ENCODE results near the gene UBE2O.

Gene UBE2O

DNA sequence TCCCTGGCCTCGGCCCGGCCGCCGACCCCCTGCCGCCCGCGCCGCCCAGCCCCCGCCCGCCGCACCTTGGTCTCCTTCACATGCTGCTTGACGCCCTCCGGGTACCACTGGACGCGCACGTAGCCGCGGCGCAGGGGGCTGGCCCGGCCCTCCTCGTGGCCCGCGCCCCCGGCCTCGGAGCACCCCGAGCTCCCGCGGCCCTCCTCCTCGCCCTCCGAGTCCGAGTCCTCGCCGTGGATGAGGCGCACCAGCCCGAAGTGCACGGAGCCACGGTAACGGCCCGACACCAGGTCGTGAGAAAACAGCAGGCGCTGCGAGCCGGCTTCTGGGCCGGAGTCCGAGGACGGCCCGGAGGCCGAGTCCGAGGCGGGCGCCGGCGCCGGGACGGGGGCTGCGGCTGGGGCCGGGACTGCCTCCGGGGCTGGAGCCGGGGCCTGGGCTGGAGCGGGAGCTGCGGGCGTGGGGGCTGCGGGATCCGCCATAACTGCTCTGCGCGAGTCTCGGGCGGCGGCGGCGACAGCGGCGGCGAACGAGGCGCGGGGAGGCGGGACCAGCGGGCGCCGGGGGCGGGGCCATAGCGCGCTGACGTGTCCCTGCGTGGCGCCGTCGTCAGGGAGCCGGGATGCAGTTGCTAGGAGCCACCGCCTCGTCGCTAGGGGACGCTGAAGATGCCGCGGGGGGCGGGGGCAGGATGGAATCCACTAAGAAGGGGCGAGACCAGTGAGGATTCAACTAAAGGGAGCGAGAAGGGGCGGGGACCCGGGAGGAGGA, at the start of gene UBE2O:
Gene UBE2O, minus strand, starts transcription at position 493 of the 771 bp plus-strand sequence. Its CDS starts 11 bp downstream, at position 482.
- DNase-seq: peak; percentile 57 to 85

DNA sequence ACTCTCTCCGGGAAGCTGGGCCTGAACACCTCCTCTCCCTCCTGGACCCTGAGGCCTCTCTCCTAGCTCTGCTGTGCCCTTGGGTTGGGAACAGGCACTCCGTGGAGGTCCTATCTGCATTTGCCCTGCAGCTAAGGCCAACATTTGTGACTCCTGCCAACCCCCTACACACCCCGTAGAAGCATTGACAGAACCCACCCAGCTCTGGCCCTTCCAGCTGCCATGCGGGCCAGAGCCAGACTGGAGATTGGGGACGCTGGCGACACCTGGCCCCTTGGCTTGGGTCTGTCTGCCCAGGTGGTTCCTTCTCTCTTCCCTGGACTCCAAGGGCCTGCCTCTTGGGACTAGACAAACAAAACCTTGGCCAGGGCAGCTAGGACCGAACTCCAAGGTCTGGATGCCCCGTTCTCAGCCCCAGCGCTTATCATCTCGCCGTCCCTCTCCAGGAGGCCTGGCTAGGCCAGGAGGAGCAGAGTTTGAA, 48.9 kb upstream of the UBE2O start:
- no peak for DNase-seq

DNA sequence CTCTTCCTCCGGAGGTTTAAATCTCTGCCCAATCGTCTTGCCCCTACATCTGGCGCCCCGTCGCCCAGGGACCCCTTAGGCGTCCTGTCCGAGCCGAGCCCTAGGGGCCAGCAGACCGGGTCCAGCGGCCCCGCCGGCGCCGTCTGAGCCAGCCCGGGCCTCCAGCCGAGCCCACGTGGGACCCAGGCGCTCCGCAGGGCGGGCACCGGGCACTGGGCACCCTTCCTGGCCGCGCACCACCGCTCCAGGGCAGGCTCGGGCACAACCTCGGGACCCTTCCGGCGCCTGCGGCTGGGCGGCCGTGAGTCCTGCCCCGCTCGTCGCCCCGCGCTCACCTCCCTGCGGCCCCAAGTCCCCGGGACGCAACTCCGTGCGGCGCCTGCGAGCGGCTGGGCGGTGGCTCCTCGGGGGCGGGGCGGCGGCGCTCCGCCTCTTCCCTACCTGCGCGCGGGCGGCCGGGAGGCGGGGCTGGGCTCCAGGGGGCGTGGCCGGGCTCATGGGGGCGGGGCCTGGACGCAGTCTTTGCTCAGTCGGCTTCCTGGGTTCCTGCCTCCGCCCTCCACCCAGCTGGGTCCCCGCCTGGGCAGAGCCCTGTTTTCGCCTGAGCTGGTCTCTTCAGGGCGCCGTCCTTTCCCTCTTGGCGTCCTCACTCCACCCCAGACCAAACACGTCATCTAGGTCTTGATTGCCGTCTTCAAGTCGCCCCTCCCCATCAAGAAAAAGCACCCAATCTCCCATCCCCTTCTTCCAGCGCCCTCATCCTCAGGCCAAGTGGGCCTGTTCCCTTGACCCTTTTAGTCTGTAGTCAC, 48.3 kb upstream of the UBE2O start, which contains the start of gene RHBDF2:
Gene RHBDF2, minus strand, starts transcription at position 406 of the 809 bp plus-strand sequence. CDS start 19,899 bp downstream, outside the sequence.
- peak in 1 of 2 experiments; percentile 68 for DNase-seq

DNA sequence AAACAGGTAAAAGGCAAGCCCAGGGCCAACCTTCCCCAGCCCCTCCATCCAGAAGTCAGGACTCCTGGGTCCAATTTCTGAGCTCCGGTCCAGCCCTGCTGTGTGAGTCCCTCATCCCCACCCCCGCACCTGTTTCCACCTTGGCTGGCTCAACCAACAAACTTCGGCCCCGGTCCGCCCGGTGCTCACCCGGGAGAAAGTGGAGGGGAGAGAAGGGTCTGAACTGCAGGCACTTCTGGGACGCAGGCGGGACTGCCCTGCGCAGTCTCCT, 47.7 kb upstream of the UBE2O start:
- DNase-seq: no peak

DNA sequence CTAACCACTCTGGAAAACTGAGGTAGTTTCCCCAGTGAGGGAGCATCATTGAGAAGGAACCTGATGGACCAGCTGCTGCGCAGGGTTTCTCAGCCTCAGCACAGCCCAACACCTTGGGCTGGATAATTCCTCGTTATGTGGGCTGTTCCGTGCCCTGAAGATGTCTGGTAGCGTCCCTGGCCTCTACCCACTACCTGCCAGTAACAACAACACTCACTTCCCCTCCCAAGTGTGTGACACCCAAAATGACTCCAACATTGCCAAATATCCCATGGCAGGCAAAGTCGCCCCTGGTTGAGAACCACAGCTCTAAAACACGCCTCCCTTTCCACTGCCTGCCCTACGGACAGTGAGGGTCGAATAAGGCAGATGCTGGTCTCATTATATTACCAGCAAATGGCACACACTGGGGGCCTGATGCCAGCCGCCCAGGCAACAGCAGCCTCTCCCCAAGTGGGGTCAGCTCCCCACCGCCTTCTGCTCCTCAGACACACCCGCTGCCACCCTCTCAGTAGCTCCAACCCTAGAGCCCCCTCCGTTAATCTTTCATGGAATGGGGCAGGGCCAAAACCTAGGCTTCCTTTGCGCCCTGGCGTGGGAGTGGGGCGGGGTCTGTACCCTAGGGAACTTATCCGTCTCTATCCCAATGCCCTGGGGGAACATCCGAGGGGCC, 47.3 kb upstream of the UBE2O start:
- no peak for DNase-seq

DNA sequence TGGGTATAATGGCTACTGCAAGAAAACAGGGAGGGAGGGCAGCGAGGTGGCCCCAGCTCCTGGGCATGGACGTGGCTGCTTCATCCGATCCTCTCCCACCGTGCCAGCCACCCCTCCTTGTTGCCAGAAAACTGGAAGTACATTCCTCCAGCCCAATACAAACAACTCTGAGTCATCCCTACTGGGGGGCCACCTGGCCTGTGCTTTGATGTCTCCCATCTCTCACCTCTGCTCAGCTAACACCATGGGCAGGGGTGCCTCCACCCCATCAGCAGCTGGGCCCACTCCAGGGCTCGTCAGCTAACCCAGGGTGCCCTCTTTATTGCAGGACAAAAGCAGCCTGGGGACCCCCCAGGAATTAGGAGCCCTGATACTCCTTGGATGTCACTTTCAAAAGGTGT, 46.3 kb upstream of the UBE2O start:
- DNase-seq: no peak

DNA sequence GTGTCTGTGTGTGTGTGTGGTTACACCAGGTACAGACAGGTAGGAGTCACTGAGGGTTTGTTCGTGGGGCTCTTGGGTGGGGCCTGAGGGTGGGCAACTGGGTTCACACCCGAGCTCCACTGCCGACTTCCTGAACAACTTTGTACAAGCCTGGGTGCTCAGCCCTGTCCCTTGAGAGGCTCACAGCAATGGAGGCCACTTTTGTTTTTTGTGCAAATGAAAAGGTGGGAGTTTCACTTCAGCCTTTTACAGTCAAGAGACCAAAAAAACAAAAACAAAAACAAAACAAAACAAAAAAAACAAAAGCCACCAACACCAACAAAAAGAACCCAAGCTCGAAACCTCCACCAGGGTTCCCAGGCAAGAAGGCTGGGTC, 45.9 kb upstream of the UBE2O start:
- no peak for DNase-seq

DNA sequence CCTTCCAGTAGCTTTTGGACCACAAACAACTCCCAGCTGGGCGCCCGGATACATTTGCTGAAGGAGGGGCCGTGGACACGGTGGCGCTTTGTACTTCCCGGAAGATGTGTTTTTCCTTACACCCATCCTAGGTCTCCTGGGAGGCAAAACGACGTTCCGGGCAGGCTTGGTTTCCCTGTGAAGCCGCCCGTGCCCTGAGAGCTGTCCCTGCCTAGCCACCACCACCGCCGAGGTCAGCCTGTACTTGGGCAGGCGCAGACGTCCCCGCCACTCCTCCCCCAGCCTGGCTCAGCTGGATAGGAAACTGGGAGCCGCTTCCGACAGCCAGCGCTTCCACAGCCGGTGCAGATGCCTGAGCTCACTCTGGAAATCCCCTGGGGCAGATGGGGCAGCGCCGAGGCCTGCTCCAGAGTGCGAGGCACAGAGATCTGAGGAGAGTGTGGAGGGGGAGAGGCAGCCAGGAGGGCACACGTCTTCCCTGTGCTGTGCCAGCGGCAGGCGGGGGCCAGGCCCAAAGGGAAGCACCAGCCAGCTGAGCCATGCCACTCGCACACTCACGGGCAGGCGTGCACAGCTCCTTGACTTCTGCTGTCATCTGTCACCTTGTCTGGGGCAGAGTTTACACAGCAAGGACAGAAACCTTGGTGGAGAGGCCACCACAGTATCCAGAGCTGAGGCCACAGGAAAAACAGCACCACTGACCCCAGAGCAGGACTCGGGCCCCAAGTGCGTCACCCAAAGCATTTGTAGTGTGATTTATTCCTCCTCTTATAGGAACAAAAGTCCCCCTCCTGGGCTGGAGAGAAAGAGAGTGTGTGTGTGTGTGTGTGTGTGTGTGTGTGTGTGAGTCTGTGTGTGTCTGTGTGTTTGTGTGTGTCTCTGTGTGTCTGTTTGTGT, 45.3 kb upstream of the UBE2O start:
- peak in 1 of 2 experiments; percentile 41 for DNase-seq

DNA sequence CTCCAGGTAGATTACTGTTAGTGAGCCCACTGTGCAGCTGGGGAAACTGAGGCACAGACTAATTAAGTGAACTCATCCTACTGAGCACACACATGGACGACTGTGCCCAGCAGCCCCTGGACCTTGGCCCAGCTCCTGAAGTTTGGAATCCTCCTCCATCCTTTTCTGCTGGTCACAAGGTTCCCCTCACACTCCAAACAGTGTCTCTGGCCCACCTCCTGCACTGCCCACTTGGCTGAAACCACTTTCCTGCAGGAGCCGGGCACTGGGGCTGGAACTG, 44.7 kb upstream of the UBE2O start:
- DNase-seq: no peak

DNA sequence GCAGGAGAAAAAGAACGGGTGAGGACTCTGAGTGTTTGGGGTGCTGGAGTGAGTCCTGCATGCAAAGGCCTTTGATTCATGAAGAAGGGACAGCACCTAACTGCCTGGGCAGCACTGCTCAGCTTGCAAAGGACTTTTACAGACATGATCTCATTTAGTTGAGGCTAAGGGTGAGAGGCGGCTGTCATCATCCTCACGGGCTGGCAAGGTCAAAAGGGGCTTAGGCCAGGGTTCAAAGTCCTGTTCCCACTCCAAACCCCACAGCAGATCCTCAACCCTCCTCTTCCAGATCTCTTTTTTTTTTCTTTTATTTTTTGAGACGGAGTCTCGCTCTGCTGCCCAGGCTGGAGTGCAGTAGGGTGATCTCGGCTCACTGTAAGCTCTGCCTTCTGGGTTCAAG, 43.5 kb upstream of the UBE2O start:
- no peak for DNase-seq

DNA sequence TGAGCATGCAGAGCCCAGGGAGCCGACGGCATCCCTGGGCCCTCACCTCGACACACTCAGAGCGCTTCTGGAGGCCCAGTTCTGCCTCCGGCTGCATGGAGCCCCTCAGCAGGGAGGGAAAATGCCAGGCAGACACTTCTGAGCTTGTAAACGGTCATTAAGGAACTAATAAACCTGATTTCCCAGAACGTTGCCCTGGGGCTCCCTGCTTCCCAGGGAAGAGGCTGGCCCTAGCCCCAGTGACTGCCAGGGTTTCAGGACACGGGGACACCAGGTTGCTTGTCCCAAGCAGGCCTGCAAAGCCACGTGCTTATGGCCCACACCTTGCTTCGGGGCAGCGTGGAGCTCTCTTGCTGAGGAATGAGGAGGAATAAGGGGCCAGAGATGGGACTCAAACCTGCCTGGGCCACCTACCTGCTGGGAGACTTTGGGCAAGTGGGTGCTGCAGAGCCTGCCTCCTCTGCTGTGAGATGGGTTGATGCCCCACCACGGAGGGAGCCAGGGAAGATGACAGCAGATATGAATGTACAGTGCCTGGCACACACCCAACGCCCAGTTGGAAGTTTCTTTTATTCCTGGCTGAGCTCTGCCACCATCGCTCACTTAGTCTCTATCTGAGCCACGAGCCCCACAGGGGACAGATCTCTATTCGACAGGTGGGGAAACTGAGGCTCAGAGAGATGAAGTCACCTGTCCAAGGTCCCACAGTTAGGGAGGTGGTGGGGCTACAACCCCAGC, 42.9 kb upstream of the UBE2O start:
- DNase-seq: no peak

DNA sequence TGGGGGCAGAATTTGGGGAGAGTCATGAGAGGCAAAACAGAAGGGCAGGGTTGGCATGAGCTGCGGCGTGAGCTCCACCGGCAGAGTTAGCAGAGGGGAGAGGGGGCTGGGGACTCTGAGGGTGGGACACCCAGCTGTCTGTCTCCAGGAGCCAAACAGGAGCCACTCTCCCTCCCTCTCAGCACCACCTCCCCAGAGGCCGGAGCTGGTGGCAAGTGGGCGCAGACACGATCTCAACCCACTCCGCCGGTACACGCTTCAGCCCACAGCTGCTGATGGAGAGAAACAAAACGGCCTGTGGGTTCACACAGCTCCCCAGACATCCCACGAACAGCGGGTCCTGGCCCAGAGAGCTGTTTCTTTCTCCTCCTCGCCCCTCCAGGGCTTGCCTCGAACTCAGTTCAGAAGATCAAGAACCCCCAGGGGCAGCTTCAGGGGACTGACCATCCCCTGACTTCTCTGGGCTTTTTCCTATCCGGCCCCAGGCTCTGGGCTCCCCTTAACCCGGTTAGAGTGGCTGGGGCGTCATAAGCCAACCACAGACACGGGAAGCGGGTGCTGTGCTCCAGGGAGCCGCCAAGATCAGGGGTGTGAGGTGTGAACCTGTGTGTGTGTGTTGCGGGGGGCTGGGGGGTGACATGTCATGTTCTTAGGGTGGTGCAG, 40.7 kb upstream of the UBE2O start:
- DNase-seq: no peak

DNA sequence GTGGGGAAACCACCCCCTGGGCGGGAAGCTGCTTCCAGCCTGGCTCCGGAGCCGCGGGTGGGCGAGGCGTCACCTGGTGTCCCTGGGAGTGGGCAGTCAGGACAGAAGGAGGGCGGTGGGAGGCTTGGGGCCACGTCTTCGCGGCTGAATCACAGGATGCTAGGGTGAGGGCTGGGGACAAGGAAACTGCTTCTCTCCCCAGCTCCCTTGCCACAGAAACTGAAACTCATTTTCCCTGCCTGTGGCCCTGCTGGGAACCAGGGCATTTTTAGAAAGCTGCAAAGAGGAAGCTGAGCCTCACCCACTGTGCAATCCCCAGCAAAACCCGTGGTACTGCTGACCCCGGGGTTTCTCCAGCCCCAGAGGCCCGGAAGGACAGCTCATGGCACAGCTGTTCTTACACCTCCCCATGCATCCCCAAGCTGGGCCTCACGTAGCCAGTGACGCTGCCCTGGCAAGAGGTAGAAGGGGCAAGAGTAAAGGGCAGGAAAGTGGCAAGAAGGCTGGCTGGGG, 40.1 kb upstream of the UBE2O start:
- DNase-seq: peak; percentile 42 to 57

DNA sequence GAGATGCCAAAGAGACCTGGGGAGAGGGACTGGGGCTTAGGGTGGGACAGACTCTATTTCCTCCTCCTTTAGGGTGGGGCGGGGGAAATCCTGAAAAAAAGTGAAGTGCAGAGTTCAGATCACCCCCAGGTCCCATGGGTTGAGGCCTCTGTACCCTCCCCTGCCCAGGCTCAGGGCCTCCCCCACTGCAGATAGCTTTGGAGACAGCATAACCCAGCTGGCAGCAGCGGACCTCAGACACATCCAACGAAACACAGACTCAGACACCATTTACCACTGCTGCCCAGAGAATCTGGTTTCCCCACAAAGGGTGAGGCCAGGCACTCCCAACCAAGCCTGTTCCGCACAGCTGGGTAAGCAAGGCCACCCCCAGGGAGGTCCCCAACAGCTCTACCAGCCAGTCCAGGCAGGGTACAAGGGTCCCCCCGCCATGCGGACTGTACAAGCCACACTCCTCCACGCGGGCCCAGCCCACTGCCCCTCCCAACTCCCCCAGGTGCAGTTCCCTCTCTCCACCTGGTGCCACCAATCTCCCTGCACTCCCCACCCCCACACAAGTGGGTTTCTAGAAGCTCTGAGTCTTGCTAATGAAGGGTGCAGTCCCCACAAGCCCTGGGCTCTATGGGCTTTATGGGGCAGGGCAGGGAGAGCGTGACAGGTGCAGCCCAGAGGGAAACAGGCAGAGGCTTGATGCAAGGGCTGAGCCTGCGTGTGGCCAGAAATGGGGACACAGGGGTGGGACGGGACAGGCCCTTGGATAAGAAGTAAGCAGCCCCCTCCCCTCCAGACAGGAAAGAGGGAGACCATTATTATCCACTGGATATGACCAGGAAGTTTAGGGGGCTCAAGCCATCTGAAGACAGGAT, 39.4 kb upstream of the UBE2O start:
- DNase-seq: no peak

DNA sequence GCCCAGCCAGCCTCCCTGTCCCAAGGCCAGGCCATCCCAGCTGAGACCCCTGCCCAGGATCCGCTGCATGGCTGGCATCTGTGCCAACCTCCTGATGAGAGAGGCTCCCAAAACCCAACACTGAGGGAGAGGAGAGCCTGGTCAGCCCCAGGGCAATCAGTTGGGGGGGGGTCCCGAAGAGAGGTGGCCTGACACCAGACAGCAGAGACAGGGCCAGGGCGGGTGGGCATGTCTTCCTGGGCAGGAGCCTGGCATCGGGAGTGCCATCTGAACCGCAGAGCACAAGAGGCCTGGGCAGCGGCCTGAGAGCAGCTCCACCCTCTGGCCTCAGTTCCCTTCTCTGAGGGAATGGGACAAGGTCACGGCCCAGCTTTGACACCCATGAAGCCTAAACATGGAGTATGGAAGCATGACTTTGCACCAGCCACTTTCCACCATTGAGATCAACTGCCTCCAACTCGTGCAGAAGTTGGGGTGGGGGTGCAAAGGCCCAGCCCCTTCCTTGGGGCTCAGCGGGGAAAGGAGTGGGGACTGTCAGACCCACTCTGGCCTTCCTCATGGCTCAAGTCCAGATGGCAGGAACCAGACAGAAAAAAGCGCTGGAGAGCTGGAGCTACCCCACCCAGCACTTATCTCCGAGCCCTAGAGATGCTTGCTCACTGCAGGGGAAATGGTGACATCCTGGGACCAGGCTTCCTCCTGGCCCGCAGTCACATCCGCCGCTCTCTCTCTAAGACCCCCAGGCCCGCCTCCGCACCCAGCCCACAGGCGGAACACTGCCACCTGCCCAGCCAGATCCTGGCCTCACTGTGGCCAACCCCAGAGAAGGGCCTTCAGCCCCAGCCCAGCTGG, 38.5 kb upstream of the UBE2O start:
- DNase-seq: no peak

DNA sequence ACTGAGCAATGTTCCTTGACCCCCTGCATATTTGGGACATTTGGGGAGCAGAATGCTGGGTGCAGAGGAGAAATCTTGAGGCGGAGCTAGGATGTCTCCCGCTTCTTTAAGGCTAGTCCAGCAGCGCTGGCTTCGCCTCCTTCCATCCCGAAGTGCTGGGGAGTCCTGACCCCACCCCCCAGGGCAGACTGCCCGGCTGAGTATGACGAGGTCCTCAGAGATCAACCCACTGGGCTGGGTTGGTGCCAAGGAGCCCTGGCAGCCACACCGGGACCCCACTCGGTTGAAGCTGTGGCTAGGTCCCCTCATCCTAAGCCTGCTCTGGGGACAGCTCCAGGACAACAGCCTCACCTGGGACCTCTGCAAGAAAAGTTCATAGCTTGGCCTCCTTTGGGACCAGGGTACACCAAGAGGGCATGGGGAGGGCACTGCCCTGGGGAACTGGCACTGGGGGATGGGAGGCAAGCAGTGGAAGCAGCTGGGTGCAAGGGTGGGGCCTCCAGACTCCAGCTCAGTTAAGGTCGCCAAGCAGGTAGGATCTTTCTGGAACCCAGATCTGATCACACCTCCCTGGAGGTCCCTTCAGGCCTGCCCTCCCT, 37.3 kb upstream of the UBE2O start:
- no peak for DNase-seq

DNA sequence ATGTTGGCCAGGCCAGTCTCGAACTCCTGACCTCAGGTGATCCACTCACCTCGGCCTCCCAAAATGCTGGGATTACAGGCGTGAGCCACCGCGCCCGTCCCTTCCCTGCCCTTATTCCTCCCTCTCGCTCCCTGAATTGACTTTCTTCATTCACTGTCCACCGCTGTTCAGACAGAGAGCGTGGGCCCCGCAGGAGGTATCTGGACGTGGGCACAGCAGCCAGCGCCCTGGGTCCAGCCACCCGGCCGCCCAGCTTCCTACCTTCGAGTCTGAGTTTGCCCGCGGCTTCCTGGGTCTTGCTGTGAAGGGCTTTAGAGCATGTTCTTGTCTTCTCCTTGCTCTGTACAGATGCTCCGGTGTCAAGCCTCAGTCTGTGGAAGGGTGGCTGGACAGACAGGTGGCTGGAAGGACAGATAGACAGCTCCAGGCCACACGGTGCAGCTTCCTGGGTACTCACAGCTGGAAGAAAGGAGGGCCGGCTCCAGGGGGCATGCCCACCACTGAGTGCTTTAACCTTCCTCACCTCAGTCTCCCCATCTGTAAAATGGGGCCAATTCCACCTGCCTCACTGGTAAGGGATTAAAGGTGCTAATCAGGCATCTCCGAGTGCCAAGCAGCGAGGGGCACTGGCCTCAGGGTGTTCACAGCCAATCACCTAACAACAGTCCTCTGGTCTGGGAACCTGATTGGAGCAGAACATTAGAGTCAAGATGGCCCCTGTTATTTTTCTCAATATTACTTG, 34.7 kb upstream of the UBE2O start:
- no peak for DNase-seq

DNA sequence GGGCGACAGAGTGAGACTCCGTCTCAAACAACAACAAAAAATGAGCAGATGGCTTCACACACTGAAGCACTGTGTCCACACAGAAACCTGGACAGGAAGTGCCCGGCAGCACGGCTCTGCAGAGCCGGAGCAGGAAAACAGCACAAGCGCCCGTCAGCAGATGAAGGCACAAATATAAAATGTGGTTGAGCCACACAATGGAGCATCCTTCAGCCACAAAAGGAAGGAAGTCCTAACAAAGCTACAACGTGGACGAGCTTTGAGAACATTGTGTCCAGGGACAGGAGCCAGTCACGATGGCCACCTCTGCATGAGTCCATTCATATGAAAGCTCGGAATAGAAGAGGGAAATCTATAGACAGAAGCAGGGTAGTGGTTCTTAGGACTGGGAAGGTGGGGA, 32.6 kb upstream of the UBE2O start:
- no peak for DNase-seq
